K562 (cell line): ENCODE results near the gene ITGA1. TPM values are rescaled to one million over a fixed set of nuclear protein-coding genes. Genes with fewer than 3 reads are reported as not detected.

Experiments
- ATAC-seq: fragments of 200-7000 bp; cut with Tn5 transposase; 3 replicates; pipeline ENCODE4 v1.9.1; 2020; ENCODE audit warnings: moderate library complexity
- BruUV-seq: library from RNA; stranded (reverse); fragments of 400-500 nt; replicated peaks from 2 replicates; lab custom pipeline; 2021; lab: Mats Ljungman, UMichigan
- CTCF ChIA-PET: fragments of 300-600 bp; formaldehyde crosslinking; extraction: SDS; loops from one replicate; lab custom pipeline; 2021; ENCODE audit warnings: low intra/inter-chr PET ratio; lab: Yijun Ruan, JAX
- POLR2A ChIA-PET: fragments of 300-600, 350-650 bp; sonication (Branson Sonifier 250); formaldehyde crosslinking; extraction: SDS; loops from one replicate; lab custom pipeline; 2021; ENCODE audit warnings: antibody characterized with exemption, inconsistent platforms; lab: Yijun Ruan, JAX
- DNase-seq, 4 experiments: peaks; one replicate each; pipeline versions ENCODE4 v3.0.0 to v3.0.0-alpha.2; 2011 to 2018; ENCODE audit warnings: low spot score in 3 of 4, mixed read lengths in 3 of 4; ENCODE audit errors: extremely low read depth in 1 of 4
- FAIRE-seq: peaks from 2 replicates; lab custom pipeline; 2011; peaks lifted over from hg19 to GRCh38; lab: Jason Lieb, UNC
- H2AFZ ChIP-seq: 2 replicates; pipeline ENCODE4 v1.6.0; 2011; ENCODE audit warnings: low read depth, low read length, control low read depth, inconsistent platforms
- H3K27ac ChIP-seq: fragments of 200-600 bp; 3 replicates; pipeline ENCODE4 v1.8.0; 2011; ENCODE audit warnings: low read depth, mild to moderate bottlenecking, control low read depth, inconsistent platforms, low read length, moderate library complexity, mixed read lengths; ENCODE audit errors: extremely low read depth
- H3K27me3 ChIP-seq, 2 experiments: fragments of 300-600 bp in 1 of 2; 2 replicates in 1 of 2; 3 replicates in 1 of 2; pipeline versions ENCODE4 v1.6.0 to v1.8.0; 2011; ENCODE audit warnings: inconsistent platforms in 2 of 2, low read length in 2 of 2, mild to moderate bottlenecking in 1 of 2, mixed read lengths in 1 of 2, moderate library complexity in 1 of 2; ENCODE audit not compliant: control insufficient read depth in 2 of 2, insufficient read depth in 2 of 2
- H3K36me3 ChIP-seq: fragments of 300-600 bp; 3 replicates; pipeline ENCODE4 v1.8.0; 2011; ENCODE audit warnings: mild to moderate bottlenecking, low read length, inconsistent platforms; ENCODE audit not compliant: control insufficient read depth, insufficient read depth
- H3K4me1 ChIP-seq, 2 experiments: fragments of 200-600 bp in 1 of 2; replicated peaks in 1 of 2; 2 replicates in 1 of 2; 3 replicates in 1 of 2; pipeline versions ENCODE4 v1.5.1 to v1.8.0; 2011; ENCODE audit warnings: inconsistent platforms in 2 of 2, low read length in 2 of 2, mild to moderate bottlenecking in 1 of 2, mixed read lengths in 1 of 2, moderate library complexity in 1 of 2; ENCODE audit not compliant: control insufficient read depth in 2 of 2, insufficient read depth in 2 of 2
- H3K4me2 ChIP-seq: 2 replicates; pipeline ENCODE4 v1.6.1; 2011; ENCODE audit warnings: low read length, control low read depth, inconsistent platforms, mixed read lengths; ENCODE audit not compliant: insufficient read depth
- H3K4me3 ChIP-seq: fragments of 200-600 bp; sonication (generic), shearing (Covaris generic); 2 replicates; pipeline ENCODE4 v1.5.1; 2016; ENCODE audit warnings: control low read depth, inconsistent platforms
- H3K79me2 ChIP-seq: fragments of 200-600 bp; 3 replicates; pipeline ENCODE4 v1.8.0; 2011; ENCODE audit warnings: low read length, inconsistent platforms; ENCODE audit not compliant: control insufficient read depth, insufficient read depth
- H3K9ac ChIP-seq, 2 experiments: 2 replicates each; pipeline versions ENCODE4 v1.6.0 to v1.6.1; 2011; ENCODE audit warnings: low read depth in 2 of 2, low read length in 2 of 2, control low read depth in 1 of 2, inconsistent platforms in 1 of 2, mild to moderate bottlenecking in 1 of 2, mixed read lengths in 1 of 2; ENCODE audit not compliant: insufficient read depth in 1 of 2
- H3K9me1 ChIP-seq: one replicate; pipeline ENCODE4 v1.6.0; 2011; ENCODE audit warnings: inconsistent platforms, mild to moderate bottlenecking, low read length, moderate library complexity; ENCODE audit not compliant: control insufficient read depth, insufficient read depth
- H3K9me3 ChIP-seq: replicated peaks from 2 replicates; pipeline ENCODE4 v1.5.1; 2011; ENCODE audit warnings: low read depth, low read length, inconsistent platforms; ENCODE audit not compliant: control insufficient read depth, insufficient read depth
- H4K20me1 ChIP-seq: replicated peaks from 2 replicates; pipeline ENCODE4 v1.6.1; 2011; ENCODE audit warnings: low read length, inconsistent platforms, mixed read lengths; ENCODE audit not compliant: control insufficient read depth, insufficient read depth
- ELF4 ChIP-seq: fragments of 450-650 bp; formaldehyde crosslinking; IDR thresholded peaks from 2 replicates; pipeline ENCODE4 v1.4.0; 2022; ENCODE audit warnings: missing genetic modification characterization
- SRSF7 ChIP-seq: fragments of 200-400 bp; formaldehyde crosslinking; optimal IDR thresholded peaks from 2 replicates; pipeline ENCODE3; 2017; ENCODE audit warnings: mild to moderate bottlenecking, low read depth, low read length
- ZFPM2 ChIP-seq: fragments of 250-450 bp; sonication (Bioruptor Pico); IDR thresholded peaks from 2 replicates; pipeline ENCODE4 v1.5.1; 2022; ENCODE audit warnings: mild to moderate bottlenecking
- WGBS: fragments of 100-300 bp; shearing (Covaris generic); methylation state at CpG from one replicate; pipeline ENCODE4 v1.1.6; 2016; ENCODE audit warnings: low coverage, mixed read lengths; ENCODE audit not compliant: insufficient coverage; ENCODE audit errors: missing lambda C conversion rate; 5-methylcytosine and 5-hydroxymethylcytosine counted together
- in situ Hi-C: fragments of 300-500 bp; cut with MboI; formaldehyde crosslinking; loops from 4 replicates; pipeline ENCODE4 v1.15.0; 2018; ENCODE audit warnings: inconsistent platforms, mixed read lengths
- intact Hi-C: fragments of 100-400 bp; cut with micrococcal nuclease; formaldehyde crosslinking; loops from 2 replicates; pipeline ENCODE4 v1.14.2; 2022
- polyA plus RNA-seq, 8 experiments: library from polyadenylated mRNA; depleted of rRNA in 4 of 8; stranded (reverse) in 5 of 8; unstranded in 3 of 8; fragments of >200 nt; fragmentation: Nextera tagmentation in 2 of 8; fragmentation: Illumina TruSeq in 1 of 8; extraction: Ambion mirVana in 2 of 8; extraction: Trizol in 1 of 8; gene quantifications; 2 replicates each; pipeline versions ENCODE4 v1.2.1 to v1.2.3, GENCODE V29; 2011 to 2014; ENCODE audit warnings: inconsistent platforms in 1 of 8, missing spikeins in 1 of 8
- total RNA-seq, 7 experiments: library from RNA; depleted of rRNA in 6 of 7; stranded (reverse); fragments of >200 nt in 6 of 7; fragmentation: Illumina TruSeq in 2 of 7; extraction: Trizol in 2 of 7; gene quantifications; 2 replicates each; pipeline versions ENCODE4 v1.2.1 to v1.2.3, GENCODE V29; 2011 to 2021; ENCODE audit warnings: low replicate concordance in 1 of 7

ITGA1 gene
- total and polyA plus RNA-seq, 9 of the 15 experiments (the other 6 are each of a cell fraction or from before 2014, with no cell fraction given) = 0.04 to 0.22 TPM; not detected in 7

DNA sequence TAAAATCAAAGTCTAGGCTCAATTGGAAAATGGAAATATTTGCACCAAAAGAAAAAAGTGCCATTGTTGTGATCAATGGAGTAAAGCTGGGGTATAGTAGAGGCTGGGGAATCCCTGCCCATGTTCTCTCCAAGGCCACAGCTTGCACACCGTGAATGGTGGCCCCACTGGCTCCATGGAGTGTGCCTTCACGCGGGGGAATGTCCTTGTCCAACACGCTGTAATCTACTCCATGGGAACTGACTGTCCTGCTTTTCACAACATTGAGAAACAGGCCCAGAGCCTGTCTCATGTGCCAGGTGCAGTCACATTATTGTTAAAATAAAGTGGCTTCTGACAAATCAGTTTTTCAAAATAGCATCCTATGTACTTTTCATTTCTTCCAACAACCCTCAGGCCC lies 168.3 kb downstream of the ITGA1 start:
- Histone ChIP-seq H3K4me1 (no peaks in the 10 kb centered on the region), H3K9me3 (no peaks in the 10 kb centered on the region), H3K4me2 (no peak overlapping the region), H4K20me1 (no peaks in the 10 kb centered on the region), H3K27me3 (no peaks in the 10 kb centered on the region), H3K9me1 (no peaks in the 10 kb centered on the region), H3K27ac (no peak overlapping the region), H3K36me3 (no peaks in the 10 kb centered on the region), H3K79me2 (no peaks in the 10 kb centered on the region), H3K4me3 (no peak overlapping the region), H3K9ac (no peak overlapping the region), H2AFZ (no peak overlapping the region)
- FAIRE-seq (no peak), DNase-seq (no peak), ATAC-seq (no peak)
- ChIA-PET POLR2A (no interaction called here), CTCF (no interaction called here)
- WGBS = 2% methylated on average over 4 of the region's 4 CpGs
- BruUV-seq = no TSS peak
- in situ Hi-C loops = no loop called here
- TF ChIP-seq SRSF7 (no peak), ELF4 (no peak)
- intact Hi-C loops = no loop called here

GRCh38 chr5:52956915-52957747 lies 169.4 kb downstream of the ITGA1 start:
- Histone ChIP-seq H3K4me2 (no peak overlapping the region), H3K27ac (no peak overlapping the region), H3K4me1 (no peaks in the 10 kb centered on the region), H3K79me2 (no peaks in the 10 kb centered on the region), H3K27me3 (no peaks in the 10 kb centered on the region), H3K36me3 (no peaks in the 10 kb centered on the region), H3K4me3 (no peak overlapping the region), H3K9ac (no peak overlapping the region), H4K20me1 (no peaks in the 10 kb centered on the region), H3K9me3 (no peaks in the 10 kb centered on the region), H3K9me1 (no peaks in the 10 kb centered on the region), H2AFZ (no peak overlapping the region)
- FAIRE-seq (no peak), ATAC-seq (no peak), DNase-seq (no peak)
- WGBS = 0% methylated on average over 6 of the region's 6 CpGs
- in situ Hi-C loops (no loop called here), intact Hi-C loops (no loop called here)
- no TSS peak for BruUV-seq
- ChIA-PET CTCF (no interaction called here), POLR2A (no interaction called here)
- TF ChIP-seq ZFPM2 (CRISPR knock-in tag) = no peak
